ENCODE data around the gene SLFN12L. TPM values are rescaled to one million over a fixed set of nuclear protein-coding genes. Genes with fewer than 3 reads are reported as not detected.
A peak's percentile ranks its signal among the peaks of the same experiment; 100 is the strongest.

Gene SLFN12L
- total RNA-seq, 1 experiment from 2014 or later, result not detected

GRCh38 chr17:35577830-35578196 is 40.3 kb upstream of the SLFN12L start:
- Histone ChIP-seq H3K9me3 (ENCODE audit: low read length) (no peaks in the 10 kb centered on the region), H3K4me3 (ENCODE audit: low read length) (peak overlapping the region; percentile 90), H3F3A (ENCODE audit: low read length, unreplicated experiment) (peaks cover 3% of the 10 kb centered on the region), H3K4me1 (ENCODE audit: insufficient read depth, low read length) (peaks cover 18% of the 10 kb centered on the region), H3K9ac (ENCODE audit: low read length) (peak overlapping the region; percentile 94), H3K9me2 (replicated peaks; ENCODE audit: low read length) (no peaks in the 10 kb centered on the region), H2AFZ (ENCODE audit: low read length) (peak overlapping the region; percentile 85), H3K4me2 (ENCODE audit: low read length) (peak overlapping the region; percentile 93), H4K20me1 (ENCODE audit: low read length) (no peaks in the 10 kb centered on the region), H3K27ac (ENCODE audit: low read length) (peak overlapping the region; percentile 58), H3K36me3 (ENCODE audit: low read depth, low read length) (peaks cover 3% of the 10 kb centered on the region; the same call in 1 of the 2 replicates), H3K27me3 (ENCODE audit: low read length) (no peaks in the 10 kb centered on the region), H3K79me2 (ENCODE audit: low read length) (peaks cover 17% of the 10 kb centered on the region)
- intact Hi-C loops (cut with micrococcal nuclease), result no loop called here
- no peak for TF ChIP-seq EZH2phosphoT487 (IDR thresholded peaks at IDR 0.05; ENCODE audit: borderline replicate concordance, low read length)
- no peak for TF ChIP-seq EZH2 (IDR thresholded peaks at IDR 0.05; ENCODE audit: low read length, unreplicated experiment)
- CTCF ChIA-PET, result no interaction called here
- no TSS peak for BruUV-seq (replicated peaks)
- POLR2A ChIA-PET (ENCODE audit: unreplicated experiment), result interaction anchor here (0.5 to 1.0 kb wide), 3 partner anchors 11 to 337 kb away, joined by 3 to 4 read pairs (median 3); no protein-coding TSS in a partner anchor
- ATAC-seq (peak; percentile 13), DNase-seq (no peak)

- no peak overlapping the region for H3K9ac ChIP-seq (ENCODE audit: low read length)
- intact Hi-C loops (cut with micrococcal nuclease), result no loop called here
Observed at GRCh38 chr17:35575759-35576158, 38.3 kb upstream of the SLFN12L start.

DNA sequence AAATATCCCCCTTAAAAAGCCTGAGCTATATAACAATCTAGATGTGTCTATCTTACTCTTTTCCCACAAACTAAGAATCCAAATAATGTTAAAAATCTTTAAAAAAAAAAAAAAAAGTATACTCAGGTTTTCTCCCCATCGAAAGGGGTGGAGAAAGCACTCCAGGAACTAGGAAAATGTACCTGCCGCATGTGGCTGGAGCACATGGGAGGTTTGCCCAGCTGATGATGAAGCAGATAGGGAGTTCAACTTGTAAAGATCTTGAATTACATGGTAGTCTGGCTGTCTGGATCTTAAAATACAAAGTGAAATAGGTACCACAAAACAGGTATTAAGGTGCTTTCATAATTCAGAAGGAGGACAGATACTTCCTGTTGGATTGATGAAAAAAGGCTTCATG is 31.9 kb upstream of the SLFN12L start:
- Histone ChIP-seq H3K9ac (ENCODE audit: low read length) (peak overlapping the region; percentile 92), H3K4me1 (ENCODE audit: insufficient read depth, low read length) (peaks cover 9% of the 10 kb centered on the region; the same call in 1 of the 2 replicates), H2AFZ (ENCODE audit: low read length) (no peak overlapping the region), H3K36me3 (ENCODE audit: low read depth, low read length) (no peaks in the 10 kb centered on the region; the same call in 1 of the 2 replicates), H3K79me2 (ENCODE audit: low read length) (peaks cover 44% of the 10 kb centered on the region), H3K9me3 (ENCODE audit: low read length) (no peaks in the 10 kb centered on the region), H4K20me1 (ENCODE audit: low read length) (no peaks in the 10 kb centered on the region), H3K27me3 (ENCODE audit: low read length) (no peaks in the 10 kb centered on the region), H3K4me3 (ENCODE audit: low read length) (peak overlapping the region; percentile 87), H3K9me2 (replicated peaks; ENCODE audit: low read length) (no peaks in the 10 kb centered on the region), H3K27ac (ENCODE audit: low read length) (no peak overlapping the region), H3F3A (ENCODE audit: low read length, unreplicated experiment) (no peaks in the 10 kb centered on the region), H3K4me2 (ENCODE audit: low read length) (peak overlapping the region; percentile 92)
- ChIA-PET POLR2A (ENCODE audit: unreplicated experiment) (no interaction called here), CTCF (no interaction called here)
- DNase-seq (no peak), ATAC-seq (no peak)
- intact Hi-C loops (cut with micrococcal nuclease), result no loop called here
- TF ChIP-seq EZH2 (IDR thresholded peaks at IDR 0.05; ENCODE audit: low read length, unreplicated experiment) (no peak), EZH2phosphoT487 (IDR thresholded peaks at IDR 0.05; ENCODE audit: borderline replicate concordance, low read length) (no peak)
- TF ChIP-seq, protein P1, sequence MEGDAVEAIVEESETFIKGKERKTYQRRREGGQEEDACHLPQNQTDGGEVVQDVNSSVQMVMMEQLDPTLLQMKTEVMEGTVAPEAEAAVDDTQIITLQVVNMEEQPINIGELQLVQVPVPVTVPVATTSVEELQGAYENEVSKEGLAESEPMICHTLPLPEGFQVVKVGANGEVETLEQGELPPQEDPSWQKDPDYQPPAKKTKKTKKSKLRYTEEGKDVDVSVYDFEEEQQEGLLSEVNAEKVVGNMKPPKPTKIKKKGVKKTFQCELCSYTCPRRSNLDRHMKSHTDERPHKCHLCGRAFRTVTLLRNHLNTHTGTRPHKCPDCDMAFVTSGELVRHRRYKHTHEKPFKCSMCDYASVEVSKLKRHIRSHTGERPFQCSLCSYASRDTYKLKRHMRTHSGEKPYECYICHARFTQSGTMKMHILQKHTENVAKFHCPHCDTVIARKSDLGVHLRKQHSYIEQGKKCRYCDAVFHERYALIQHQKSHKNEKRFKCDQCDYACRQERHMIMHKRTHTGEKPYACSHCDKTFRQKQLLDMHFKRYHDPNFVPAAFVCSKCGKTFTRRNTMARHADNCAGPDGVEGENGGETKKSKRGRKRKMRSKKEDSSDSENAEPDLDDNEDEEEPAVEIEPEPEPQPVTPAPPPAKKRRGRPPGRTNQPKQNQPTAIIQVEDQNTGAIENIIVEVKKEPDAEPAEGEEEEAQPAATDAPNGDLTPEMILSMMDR (conservative IDR thresholded peaks at IDR 0.05; ENCODE audit: low read depth, low read length), result no peak
- no TSS peak for BruUV-seq (replicated peaks)

More at GRCh38 chr17:35575759-35576158, 38.3 kb upstream of the SLFN12L start:
- DNase-seq (no peak), ATAC-seq (no peak)
- ChIA-PET CTCF (no interaction called here), POLR2A (ENCODE audit: unreplicated experiment) (interaction anchor here (0.7 kb wide), 1 partner anchor 12 kb away, joined by 3 read pairs; no protein-coding TSS in a partner anchor)
- Histone ChIP-seq H3K27ac (ENCODE audit: low read length) (no peak overlapping the region), H2AFZ (ENCODE audit: low read length) (no peak overlapping the region), H3K4me1 (ENCODE audit: insufficient read depth, low read length) (peaks cover 18% of the 10 kb centered on the region), H3K9me2 (replicated peaks; ENCODE audit: low read length) (no peaks in the 10 kb centered on the region), H4K20me1 (ENCODE audit: low read length) (no peaks in the 10 kb centered on the region), H3F3A (ENCODE audit: low read length, unreplicated experiment) (peaks cover 3% of the 10 kb centered on the region), H3K36me3 (ENCODE audit: low read depth, low read length) (peaks cover 3% of the 10 kb centered on the region; the same call in 1 of the 2 replicates), H3K4me3 (ENCODE audit: low read length) (no peak overlapping the region), H3K4me2 (ENCODE audit: low read length) (no peak overlapping the region), H3K27me3 (ENCODE audit: low read length) (no peaks in the 10 kb centered on the region), H3K9me3 (ENCODE audit: low read length) (no peaks in the 10 kb centered on the region), H3K79me2 (ENCODE audit: low read length) (peaks cover 33% of the 10 kb centered on the region)
- no TSS peak for BruUV-seq (replicated peaks)
- no peak for TF ChIP-seq EZH2phosphoT487 (IDR thresholded peaks at IDR 0.05; ENCODE audit: borderline replicate concordance, low read length)
- TF ChIP-seq, protein P1 (conservative IDR thresholded peaks at IDR 0.05; ENCODE audit: low read depth, low read length), result no peak
- no peak for TF ChIP-seq EZH2 (IDR thresholded peaks at IDR 0.05; ENCODE audit: low read length, unreplicated experiment)
